Caco-2 (cell line): ENCODE data around the gene PIGM. TPM values are rescaled to one million over a fixed set of nuclear protein-coding genes. Genes with fewer than 3 reads are reported as not detected.

Experiments used
- BruUV-seq: library from RNA; stranded (reverse); fragments of 400-500 nt; replicated peaks from 2 replicates; lab custom pipeline; 2021; lab: Mats Ljungman, UMichigan
- CTCF ChIA-PET: fragments of 300-600 bp; sonication (Branson Sonifier 250); formaldehyde crosslinking; loops from one replicate; lab custom pipeline; 2022; ENCODE audit warnings: antibody characterized with exemption; lab: Charles Lee
- POLR2A ChIA-PET: fragments of 300-600 bp; sonication (Branson Sonifier 250); formaldehyde crosslinking; loops from one replicate; lab custom pipeline; 2022; ENCODE audit warnings: antibody characterized with exemption; lab: Charles Lee
- DNase-seq, 2 experiments: peaks; one replicate each; pipeline versions ENCODE4 v3.0.0 to v3.0.0-alpha.2; 2020 to 2022
- H3K27me3 ChIP-seq: replicated peaks from 2 replicates; pipeline ENCODE4 v1.6.0; 2011; ENCODE audit warnings: low read length; ENCODE audit not compliant: control insufficient read depth, insufficient read depth
- H3K36me3 ChIP-seq: 2 replicates; pipeline ENCODE4 v1.5.1; 2011; ENCODE audit warnings: low read length; ENCODE audit not compliant: control insufficient read depth, insufficient read depth
- H3K4me1 ChIP-seq: fragments of 250-450 bp; sonication (Bioruptor Pico); 2 replicates; pipeline ENCODE4 v1.5.1; 2020; ENCODE audit warnings: mild to moderate bottlenecking
- H3K4me3 ChIP-seq: 2 replicates; pipeline ENCODE4 v1.5.1; 2011; ENCODE audit warnings: low read depth, mild to moderate bottlenecking, control low read depth, low read length
- H3K9me3 ChIP-seq: fragments of 250-450 bp; sonication (Bioruptor Pico); 2 replicates; pipeline ENCODE4 v1.5.1; 2020; ENCODE audit warnings: mild to moderate bottlenecking, moderate library complexity
- H3K27ac Mint-ChIP-seq: one replicate; pipeline ENCODE4 v1.8.0; 2022; ENCODE audit warnings: mixed read lengths; ENCODE audit not compliant: unreplicated experiment
- H3K27me3 Mint-ChIP-seq: one replicate; pipeline ENCODE4 v1.8.0; 2022; ENCODE audit warnings: mixed read lengths; ENCODE audit not compliant: insufficient read depth, unreplicated experiment
- H3K36me3 Mint-ChIP-seq: one replicate; pipeline ENCODE4 v1.8.0; 2022; ENCODE audit warnings: mild to moderate bottlenecking, mixed read lengths; ENCODE audit not compliant: insufficient read depth, unreplicated experiment
- H3K4me1 Mint-ChIP-seq: one replicate; pipeline ENCODE4 v1.8.0; 2022; ENCODE audit warnings: low read depth, mixed read lengths; ENCODE audit not compliant: unreplicated experiment
- H3K4me3 Mint-ChIP-seq: one replicate; pipeline ENCODE4 v1.8.0; 2022; ENCODE audit warnings: mild to moderate bottlenecking, moderate library complexity, mixed read lengths; ENCODE audit not compliant: unreplicated experiment
- H3K9me3 Mint-ChIP-seq: one replicate; pipeline ENCODE4 v1.8.0; 2022; ENCODE audit warnings: mixed read lengths; ENCODE audit not compliant: unreplicated experiment
- CTCF ChIP-seq, 2 experiments: fragments of 200-600 bp in 1 of 2; IDR thresholded peaks; 1 replicate in 1 of 2; 2 replicates in 1 of 2; pipeline versions ENCODE4 v1.5.1 to v1.8.0; 2011 to 2022; ENCODE audit warnings: antibody characterized with exemption in 1 of 2, control low read depth in 1 of 2, inconsistent platforms in 1 of 2, low read depth in 1 of 2, low read length in 1 of 2, mild to moderate bottlenecking in 1 of 2, moderate library complexity in 1 of 2; ENCODE audit not compliant: insufficient read depth in 1 of 2, severe bottlenecking in 1 of 2, unreplicated experiment in 1 of 2
- intact Hi-C: fragments of 100-400 bp; cut with micrococcal nuclease; formaldehyde crosslinking; loops from one replicate; pipeline ENCODE4 v1.10.0; 2022; ENCODE audit not compliant: unreplicated experiment
- total RNA-seq: library from RNA; stranded (reverse); gene quantifications from 2 replicates; pipeline ENCODE4 v1.2.3, GENCODE V29; 2022

Gene PIGM
- total RNA-seq, 1 experiment from 2014 or later = 5.5 TPM

DNA sequence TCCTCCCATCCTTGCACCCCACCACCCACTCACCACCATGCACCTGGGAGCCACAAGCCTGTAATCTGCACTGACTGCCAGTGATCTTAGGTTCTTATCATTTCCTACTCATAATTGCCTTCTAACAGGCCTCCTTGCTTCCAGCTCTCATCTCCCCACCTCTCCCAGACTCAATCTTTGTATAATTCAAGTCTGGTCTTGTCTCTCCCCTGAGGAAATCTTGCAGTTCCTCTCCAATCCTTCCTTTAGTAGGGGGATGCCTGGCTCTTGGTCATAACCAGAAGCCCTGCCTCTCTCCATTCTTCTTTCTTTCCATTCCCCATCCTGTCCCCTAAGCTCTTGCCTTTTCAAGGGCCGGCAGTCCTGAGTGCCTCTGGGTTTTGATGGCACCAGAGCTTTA, 27.8 kb downstream of the PIGM start:
- intact Hi-C loops = no loop called here
- POLR2A ChIA-PET = no interaction called here
- peaks cover 8% of the 10 kb centered on the region for H3K4me1 Mint-ChIP-seq
- Histone ChIP-seq H3K4me3 (no peak overlapping the region), H3K27me3 (no peaks in the 10 kb centered on the region), H3K4me1 (no peaks in the 10 kb centered on the region; the same call in 1 of the 2 replicates), H3K36me3 (no peaks in the 10 kb centered on the region), H3K9me3 (no peaks in the 10 kb centered on the region)
- TF ChIP-seq CTCF (IDR thresholded peaks at IDR 0.05; ENCODE audit: insufficient read depth in 1 of 2, low read depth in 1 of 2, low read length in 1 of 2, severe bottlenecking in 1 of 2, unreplicated experiment in 1 of 2) = no peak
- no peaks in the 10 kb centered on the region for H3K36me3 Mint-ChIP-seq
- BruUV-seq = no TSS peak
- H3K4me3 Mint-ChIP-seq = no peak overlapping the region
- no peaks in the 10 kb centered on the region for H3K9me3 Mint-ChIP-seq
- DNase-seq = no peak
- no peak overlapping the region for H3K27ac Mint-ChIP-seq
- CTCF ChIA-PET = interaction anchor here (0.8 to 7.1 kb wide), 4 partner anchors 67 to 205 kb away, joined by 3 to 129 read pairs (median 6); no protein-coding TSS in a partner anchor
- H3K27me3 Mint-ChIP-seq = no peaks in the 10 kb centered on the region

- no peaks in the 10 kb centered on the region for H3K36me3 Mint-ChIP-seq
- H3K27me3 Mint-ChIP-seq = no peaks in the 10 kb centered on the region
- no peak for DNase-seq
- no peak overlapping the region for H3K4me3 Mint-ChIP-seq
- no peaks in the 10 kb centered on the region for H3K9me3 Mint-ChIP-seq
- intact Hi-C loops = no loop called here
- ChIA-PET CTCF (interaction anchor here (0.6 to 2.4 kb wide), 2 partner anchors 95 to 203 kb away, joined by 3 to 8 read pairs; no protein-coding TSS in a partner anchor), POLR2A (no interaction called here)
- H3K27me3 ChIP-seq = no peaks in the 10 kb centered on the region
- no peaks in the 10 kb centered on the region for H3K36me3 ChIP-seq
- H3K4me1 Mint-ChIP-seq = peaks cover 8% of the 10 kb centered on the region
- H3K27ac Mint-ChIP-seq = no peak overlapping the region
- TF ChIP-seq CTCF (IDR thresholded peaks at IDR 0.05; ENCODE audit: insufficient read depth in 1 of 2, low read depth in 1 of 2, low read length in 1 of 2, severe bottlenecking in 1 of 2, unreplicated experiment in 1 of 2) = no peak
- H3K4me3 ChIP-seq = no peak overlapping the region
- no TSS peak for BruUV-seq
- no peaks in the 10 kb centered on the region for H3K9me3 ChIP-seq
- no peaks in the 10 kb centered on the region for H3K4me1 ChIP-seq
Measured at GRCh38 chr1:160001440-160001839, 30.4 kb downstream of the PIGM start.

GRCh38 chr1:159999204-159999603, 32.6 kb downstream of the PIGM start:
- no peaks in the 10 kb centered on the region for H3K4me1 ChIP-seq
- H3K4me3 ChIP-seq = no peak overlapping the region
- Mint-ChIP-seq H3K9me3 (no peaks in the 10 kb centered on the region), H3K27ac (no peak overlapping the region), H3K27me3 (no peaks in the 10 kb centered on the region), H3K36me3 (no peaks in the 10 kb centered on the region), H3K4me1 (peaks cover 4% of the 10 kb centered on the region), H3K4me3 (no peak overlapping the region)
- no TSS peak for BruUV-seq
- H3K27me3 ChIP-seq = no peaks in the 10 kb centered on the region
- DNase-seq = no peak
- no peaks in the 10 kb centered on the region for H3K9me3 ChIP-seq
- intact Hi-C loops = no loop called here
- no peak for TF ChIP-seq CTCF (IDR thresholded peaks at IDR 0.05; ENCODE audit: insufficient read depth in 1 of 2, low read depth in 1 of 2, low read length in 1 of 2, severe bottlenecking in 1 of 2, unreplicated experiment in 1 of 2)
- ChIA-PET CTCF (no interaction called here), POLR2A (no interaction called here)
- H3K36me3 ChIP-seq = no peaks in the 10 kb centered on the region
